Keratinocyte (primary cell): ENCODE results near the gene CDH1. TPM values are rescaled to one million over a fixed set of nuclear protein-coding genes. Genes with fewer than 3 reads are reported as not detected.

ENCODE experiments used
- DNase-seq: peaks from one replicate; pipeline ENCODE4 v3.0.0-alpha.2; 2011; ENCODE audit warnings: low read depth, missing footprints, low spot score
- FAIRE-seq: peaks from 2 replicates; lab custom pipeline; 2011; peaks lifted over from hg19 to GRCh38; lab: Jason Lieb, UNC
- H2AFZ ChIP-seq: 2 replicates; pipeline ENCODE4 v1.6.0; 2012; ENCODE audit warnings: low read length, control low read depth, inconsistent platforms; ENCODE audit not compliant: control insufficient read depth
- H3K27ac ChIP-seq: 2 replicates; pipeline ENCODE4 v1.5.1; 2011; ENCODE audit warnings: low read length; ENCODE audit not compliant: control insufficient read depth, insufficient read depth
- H3K27me3 ChIP-seq: 3 replicates; pipeline ENCODE4 v1.6.0; 2011; ENCODE audit warnings: low read length; ENCODE audit not compliant: control insufficient read depth, insufficient read depth; ENCODE audit errors: extremely low read depth
- H3K36me3 ChIP-seq, 2 experiments: 2 replicates in 1 of 2; 3 replicates in 1 of 2; pipeline ENCODE4 v1.5.1; 2011; ENCODE audit warnings: low read length in 2 of 2, mild to moderate bottlenecking in 1 of 2; ENCODE audit not compliant: control insufficient read depth in 2 of 2, insufficient read depth in 2 of 2; ENCODE audit errors: extremely low read depth in 1 of 2
- H3K4me1 ChIP-seq: 3 replicates; pipeline ENCODE4 v1.5.1; 2011; ENCODE audit warnings: low read length; ENCODE audit not compliant: control insufficient read depth, insufficient read depth; ENCODE audit errors: extremely low read depth
- H3K4me2 ChIP-seq: 3 replicates; pipeline ENCODE4 v1.6.0; 2011; ENCODE audit warnings: low read depth, low read length; ENCODE audit not compliant: control insufficient read depth, insufficient read depth; ENCODE audit errors: extremely low read depth
- H3K4me3 ChIP-seq, 3 experiments: fragments of 200-600 bp in 1 of 3; sonication (generic) in 1 of 3; 2 replicates in 2 of 3; 3 replicates in 1 of 3; pipeline ENCODE4 v1.5.1; 2011 to 2016; ENCODE audit warnings: low read length in 3 of 3, mild to moderate bottlenecking in 3 of 3, control low read depth in 2 of 3, inconsistent platforms in 1 of 3, low read depth in 1 of 3, mixed read lengths in 1 of 3, mixed run types in 1 of 3, moderate library complexity in 1 of 3; ENCODE audit not compliant: control insufficient read depth in 2 of 3, insufficient read depth in 2 of 3; ENCODE audit errors: extremely low read depth in 1 of 3
- H3K79me2 ChIP-seq: 2 replicates; pipeline ENCODE4 v1.6.0; 2012; ENCODE audit warnings: low read length; ENCODE audit not compliant: control insufficient read depth, insufficient read depth
- H3K9ac ChIP-seq: 3 replicates; pipeline ENCODE4 v1.6.0; 2011; ENCODE audit warnings: low read length; ENCODE audit not compliant: control insufficient read depth, insufficient read depth; ENCODE audit errors: extremely low read depth
- H3K9me1 ChIP-seq: 3 replicates; pipeline ENCODE4 v1.6.0; 2011; ENCODE audit warnings: low read length; ENCODE audit not compliant: control insufficient read depth, insufficient read depth; ENCODE audit errors: extremely low read depth
- H3K9me3 ChIP-seq: 2 replicates; pipeline ENCODE4 v1.5.1; 2012; ENCODE audit warnings: low read depth, low read length; ENCODE audit not compliant: control insufficient read depth
- H4K20me1 ChIP-seq: 3 replicates; pipeline ENCODE4 v1.6.0; 2011; ENCODE audit warnings: low read length; ENCODE audit not compliant: control insufficient read depth, insufficient read depth; ENCODE audit errors: extremely low read depth
- EZH2 ChIP-seq: IDR thresholded peaks from one replicate; pipeline ENCODE4 v1.6.1; 2012; ENCODE audit warnings: inconsistent platforms, mild to moderate bottlenecking, low read length, moderate library complexity
- dilution Hi-C: fragments of 300-500 bp; cut with MboI; formaldehyde crosslinking; loops from one replicate; pipeline ENCODE4 v1.7.0; 2020; ENCODE audit warnings: low sequenced_read_pairs; ENCODE audit not compliant: extremely low pct_ligation_motif_present
- polyA plus RNA-seq, 5 experiments: library from polyadenylated mRNA; depleted of rRNA in 3 of 5; stranded (reverse) in 3 of 5; stranded (forward) in 1 of 5; unstranded in 1 of 5; fragments of >200 nt; gene quantifications; 1 replicate in 1 of 5; 2 replicates in 3 of 5; 3 replicates in 1 of 5; pipeline versions ENCODE4 v1.2.1 to v1.2.3, GENCODE V29; 2011 to 2012; ENCODE audit warnings: missing spikeins in 2 of 5, low read depth in 1 of 5, low replicate concordance in 1 of 5
- TF ChIP-seq, protein P1 (sequence below), 3 experiments: IDR thresholded peaks in 1 of 3; conservative IDR thresholded peaks in 1 of 3; optimal IDR thresholded peaks in 1 of 3; 2 replicates in 2 of 3; 3 replicates in 1 of 3; pipeline versions ENCODE3 to v1.5.1; 2011; ENCODE audit warnings: low read length in 3 of 3, mild to moderate bottlenecking in 3 of 3, moderate library complexity in 2 of 3, control low read depth in 1 of 3, inconsistent platforms in 1 of 3; ENCODE audit not compliant: insufficient read depth in 2 of 3; ENCODE audit errors: extremely low read depth in 1 of 3

Gene CDH1
- polyA plus RNA-seq, 1 donor (not counting 4 experiments of a cell fraction or from before 2014, with no cell fraction given), result 247 TPM

DNA sequence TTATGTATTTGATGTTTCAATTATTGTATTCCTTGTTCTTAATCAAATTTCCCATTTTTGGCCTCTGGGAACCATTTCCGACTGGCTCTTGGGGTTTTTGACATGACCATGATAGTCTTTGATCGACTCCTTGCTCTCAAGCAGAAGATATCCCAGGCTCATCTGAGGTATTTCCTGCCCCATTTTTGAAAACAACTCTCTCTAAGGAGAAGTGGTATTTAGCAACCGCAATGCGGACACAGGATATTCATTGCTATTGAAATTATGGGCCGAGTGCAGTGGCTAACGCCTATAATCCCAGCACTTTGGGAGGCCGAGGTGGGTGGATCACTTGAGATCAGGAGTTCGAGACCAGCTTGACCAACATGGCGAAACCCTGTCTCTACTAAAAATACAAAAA, 111.7 kb downstream of the CDH1 start:
- Histone ChIP-seq H3K9ac (no peak overlapping the region), H4K20me1 (no peaks in the 10 kb centered on the region), H3K27ac (no peak overlapping the region), H2AFZ (no peak overlapping the region), H3K9me1 (no peaks in the 10 kb centered on the region), H3K27me3 (no peaks in the 10 kb centered on the region), H3K36me3 (no peaks in the 10 kb centered on the region), H3K4me1 (peaks cover 3% of the 10 kb centered on the region), H3K9me3 (no peaks in the 10 kb centered on the region), H3K79me2 (peaks cover 20% of the 10 kb centered on the region), H3K4me3 (no peak overlapping the region), H3K4me2 (no peak overlapping the region)
- TF ChIP-seq, protein P1, sequence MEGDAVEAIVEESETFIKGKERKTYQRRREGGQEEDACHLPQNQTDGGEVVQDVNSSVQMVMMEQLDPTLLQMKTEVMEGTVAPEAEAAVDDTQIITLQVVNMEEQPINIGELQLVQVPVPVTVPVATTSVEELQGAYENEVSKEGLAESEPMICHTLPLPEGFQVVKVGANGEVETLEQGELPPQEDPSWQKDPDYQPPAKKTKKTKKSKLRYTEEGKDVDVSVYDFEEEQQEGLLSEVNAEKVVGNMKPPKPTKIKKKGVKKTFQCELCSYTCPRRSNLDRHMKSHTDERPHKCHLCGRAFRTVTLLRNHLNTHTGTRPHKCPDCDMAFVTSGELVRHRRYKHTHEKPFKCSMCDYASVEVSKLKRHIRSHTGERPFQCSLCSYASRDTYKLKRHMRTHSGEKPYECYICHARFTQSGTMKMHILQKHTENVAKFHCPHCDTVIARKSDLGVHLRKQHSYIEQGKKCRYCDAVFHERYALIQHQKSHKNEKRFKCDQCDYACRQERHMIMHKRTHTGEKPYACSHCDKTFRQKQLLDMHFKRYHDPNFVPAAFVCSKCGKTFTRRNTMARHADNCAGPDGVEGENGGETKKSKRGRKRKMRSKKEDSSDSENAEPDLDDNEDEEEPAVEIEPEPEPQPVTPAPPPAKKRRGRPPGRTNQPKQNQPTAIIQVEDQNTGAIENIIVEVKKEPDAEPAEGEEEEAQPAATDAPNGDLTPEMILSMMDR (optimal IDR thresholded peaks at IDR 0.05 in 1 of 3, IDR thresholded peaks at IDR 0.05 in 1 of 3, conservative IDR thresholded peaks at IDR 0.05 in 1 of 3; ENCODE audit: extremely low read depth in 1 of 3, insufficient read depth in 2 of 3, low read length in 3 of 3), result no peak
- no peak for TF ChIP-seq EZH2
- dilution Hi-C loops, result no loop called here
- FAIRE-seq, result no peak
- DNase-seq, result no peak

DNA sequence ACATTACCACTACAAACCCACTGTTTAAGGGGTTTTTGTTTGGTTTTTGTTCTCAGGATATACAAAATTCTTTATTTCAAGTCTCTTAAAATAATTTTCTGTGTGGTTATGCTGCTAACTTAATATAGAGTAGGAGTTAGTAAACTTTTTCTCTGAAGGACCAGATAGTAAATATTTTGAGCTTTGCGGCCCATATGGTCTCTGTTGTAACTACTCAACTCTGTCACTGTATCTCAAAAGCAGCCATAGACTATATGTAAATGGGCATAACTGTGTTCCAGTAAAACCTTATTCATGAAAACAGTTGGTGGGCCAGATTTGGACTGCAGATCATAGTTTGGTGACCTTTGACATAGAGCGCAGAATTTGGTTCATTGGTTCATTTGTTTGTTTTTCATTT, 113.4 kb downstream of the CDH1 start:
- DNase-seq, result no peak
- TF ChIP-seq EZH2, result no peak
- TF ChIP-seq, protein P1 (optimal IDR thresholded peaks at IDR 0.05 in 1 of 3, IDR thresholded peaks at IDR 0.05 in 1 of 3, conservative IDR thresholded peaks at IDR 0.05 in 1 of 3; ENCODE audit: extremely low read depth in 1 of 3, insufficient read depth in 2 of 3, low read length in 3 of 3), result no peak

More for the DNA sequence above, 113.4 kb downstream of the CDH1 start:
- Histone ChIP-seq H2AFZ (no peak overlapping the region), H3K36me3 (no peaks in the 10 kb centered on the region), H3K4me3 (no peak overlapping the region), H3K4me1 (no peaks in the 10 kb centered on the region), H3K27ac (no peak overlapping the region), H3K9me3 (no peaks in the 10 kb centered on the region), H3K9ac (no peak overlapping the region), H3K27me3 (no peaks in the 10 kb centered on the region), H4K20me1 (no peaks in the 10 kb centered on the region), H3K79me2 (peaks cover 16% of the 10 kb centered on the region), H3K9me1 (no peaks in the 10 kb centered on the region), H3K4me2 (no peak overlapping the region)
- FAIRE-seq, result no peak
- dilution Hi-C loops, result no loop called here
